DND-41 (cell line): ENCODE results near the gene LYL1.

ENCODE experiments used
- ATAC-seq: fragments of 200-7000 bp; cut with Tn5 transposase; 3 replicates; pipeline ENCODE4 v1.9.1; 2021; ENCODE audit warnings: low read depth; ENCODE audit not compliant: insufficient read depth
- DNase-seq: peaks from one replicate; pipeline ENCODE4 v3.0.0-alpha.2; 2020
- H2AFZ ChIP-seq: 2 replicates; pipeline ENCODE4 v1.6.0; 2012; ENCODE audit warnings: low read depth, low read length
- H3K27ac ChIP-seq: 2 replicates; pipeline ENCODE4 v1.5.1; 2012; ENCODE audit warnings: low read length, inconsistent platforms
- H3K27me3 ChIP-seq: fragments of 200-600 bp; sonication (generic); 2 replicates; pipeline ENCODE4 v1.6.0; 2012; ENCODE audit warnings: low read length, mild to moderate bottlenecking, inconsistent platforms; ENCODE audit not compliant: insufficient read depth, poor library complexity
- H3K36me3 ChIP-seq: 2 replicates; pipeline ENCODE4 v1.5.1; 2012; ENCODE audit warnings: low read length, inconsistent platforms; ENCODE audit not compliant: insufficient read depth
- H3K4me1 ChIP-seq: 2 replicates; pipeline ENCODE4 v1.5.1; 2012; ENCODE audit warnings: mild to moderate bottlenecking, low read length; ENCODE audit not compliant: insufficient read depth
- H3K4me2 ChIP-seq: 2 replicates; pipeline ENCODE4 v1.6.0; 2012; ENCODE audit warnings: mild to moderate bottlenecking, moderate library complexity, low read length, inconsistent platforms; ENCODE audit not compliant: insufficient read depth
- H3K4me3 ChIP-seq, 2 experiments: fragments of 200-600 bp in 1 of 2; shearing (Covaris generic) in 1 of 2; 2 replicates each; pipeline ENCODE4 v1.5.1; 2012 to 2016; ENCODE audit warnings: inconsistent platforms in 2 of 2, low read length in 2 of 2, mild to moderate bottlenecking in 2 of 2, low read depth in 1 of 2, moderate library complexity in 1 of 2
- H3K79me2 ChIP-seq: 2 replicates; pipeline ENCODE4 v1.6.0; 2012; ENCODE audit warnings: low read length, inconsistent platforms; ENCODE audit not compliant: insufficient read depth
- H3K9ac ChIP-seq: 2 replicates; pipeline ENCODE4 v1.6.0; 2012; ENCODE audit warnings: low read depth, mild to moderate bottlenecking, inconsistent platforms, low read length, moderate library complexity
- H3K9me3 ChIP-seq: 2 replicates; pipeline ENCODE4 v1.5.1; 2012; ENCODE audit warnings: low read length, moderate library complexity, mild to moderate bottlenecking, inconsistent platforms; ENCODE audit not compliant: insufficient read depth, severe bottlenecking
- H4K20me1 ChIP-seq: 2 replicates; pipeline ENCODE4 v1.6.0; 2012; ENCODE audit warnings: low read length; ENCODE audit not compliant: insufficient read depth
- CTCF ChIP-seq: IDR thresholded peaks from 2 replicates; pipeline ENCODE4 v1.5.1; 2012; ENCODE audit warnings: borderline replicate concordance, low read length, moderate library complexity, mild to moderate bottlenecking; ENCODE audit not compliant: poor library complexity, severe bottlenecking; ENCODE audit errors: extremely low read depth
- EZH2 ChIP-seq: IDR thresholded peaks from 3 replicates; pipeline ENCODE4 v1.6.1; 2012; ENCODE audit warnings: borderline replicate concordance, low read depth, mild to moderate bottlenecking, moderate library complexity, low read length, inconsistent platforms; ENCODE audit not compliant: severe bottlenecking

LYL1 gene

GRCh38 chr19:13120031-13120430 is 17.4 kb upstream of the LYL1 start:
- H3K4me1 ChIP-seq = peaks cover 46% of the 10 kb centered on the region
- peaks cover 85% of the 10 kb centered on the region for H3K79me2 ChIP-seq
- peaks cover 58% of the 10 kb centered on the region for H4K20me1 ChIP-seq
- ATAC-seq = no peak
- TF ChIP-seq EZH2 = no peak
- peak overlapping the region; percentile 95; the same call in 1 of the 2 replicates for H3K9ac ChIP-seq
- H3K4me3 ChIP-seq = peak overlapping the region in 1 of 2 experiments; percentile 72; a peak in 2 of 4 replicates
- H3K4me2 ChIP-seq = peak overlapping the region; percentile 88
- H2AFZ ChIP-seq = no peak overlapping the region
- peaks cover 56% of the 10 kb centered on the region for H3K36me3 ChIP-seq
- no peaks in the 10 kb centered on the region for H3K9me3 ChIP-seq
- no peak for DNase-seq
- H3K27ac ChIP-seq = peak overlapping the region; percentile 30; the same call in 1 of the 2 replicates
- H3K27me3 ChIP-seq = no peaks in the 10 kb centered on the region

GRCh38 chr19:13119627-13120026 is 17.0 kb upstream of the LYL1 start:
- H4K20me1 ChIP-seq = peaks cover 56% of the 10 kb centered on the region
- peak overlapping the region; percentile 88 for H3K4me2 ChIP-seq
- no peaks in the 10 kb centered on the region for H3K27me3 ChIP-seq
- peaks cover 85% of the 10 kb centered on the region for H3K79me2 ChIP-seq
- peak overlapping the region in 1 of 2 experiments; percentile 72; a peak in 3 of 4 replicates for H3K4me3 ChIP-seq
- peak overlapping the region; percentile 60 for H3K27ac ChIP-seq
- TF ChIP-seq CTCF (no peak), EZH2 (no peak)
- peaks cover 50% of the 10 kb centered on the region for H3K4me1 ChIP-seq
- H3K36me3 ChIP-seq = peaks cover 56% of the 10 kb centered on the region
- ATAC-seq = no peak
- H3K9ac ChIP-seq = peak overlapping the region; percentile 95
- no peak for DNase-seq
- no peaks in the 10 kb centered on the region for H3K9me3 ChIP-seq
- no peak overlapping the region for H2AFZ ChIP-seq

- TF ChIP-seq CTCF (no peak), EZH2 (no peak)
- peak; percentile 78 for DNase-seq
- Histone ChIP-seq H3K36me3 (peaks cover 54% of the 10 kb centered on the region), H3K27ac (peak overlapping the region; percentile 83), H3K27me3 (no peaks in the 10 kb centered on the region), H3K4me1 (peaks cover 51% of the 10 kb centered on the region), H3K9me3 (no peaks in the 10 kb centered on the region), H3K4me3 (peak overlapping the region; percentile 72 to 99), H3K79me2 (peaks cover 76% of the 10 kb centered on the region), H3K9ac (peak overlapping the region; percentile 95), H3K4me2 (peak overlapping the region; percentile 88), H2AFZ (peak overlapping the region; percentile 61), H4K20me1 (peaks cover 49% of the 10 kb centered on the region)
- peak; percentile 48 for ATAC-seq
Observed at GRCh38 chr19:13118424-13119193, 16.0 kb upstream of the LYL1 start.

- peaks cover 51% of the 10 kb centered on the region for H3K4me1 ChIP-seq
- peaks cover 41% of the 10 kb centered on the region for H4K20me1 ChIP-seq
- peak within 1 kb of the TSS; percentile 67 for H2AFZ ChIP-seq
- TF ChIP-seq CTCF = no peak
- no peak for TF ChIP-seq EZH2
- H3K27me3 ChIP-seq = no peaks in the 10 kb centered on the region
- DNase-seq (peak; percentile 92), ATAC-seq (peak; percentile 83)
- H3K36me3 ChIP-seq = peaks cover 54% of the 10 kb centered on the region
- peak within 1 kb of the TSS; percentile 95 for H3K4me2 ChIP-seq
- H3K79me2 ChIP-seq = peaks cover 68% of the 10 kb centered on the region
- H3K9ac ChIP-seq = peak within 1 kb of the TSS; percentile 95
- no peaks in the 10 kb centered on the region for H3K9me3 ChIP-seq
- H3K27ac ChIP-seq = peak within 1 kb of the TSS; percentile 83
- H3K4me3 ChIP-seq = peak within 1 kb of the TSS; percentile 72 to 99
Observed at GRCh38 chr19:13117772-13118423, 15.2 kb upstream of the LYL1 start, which contains the start of gene NACC1. TSS of gene NACC1 (plus strand) at chr19:13118264. CDS start at chr19:13135208, 16,944 bp downstream.
